HG02884 (cell line): ENCODE results near the gene RBM26.

Experiments used
- ATAC-seq: cut with Tn5 transposase; IDR thresholded peaks from one replicate; pipeline ENCODE4 v1.9.1; 2021; ENCODE audit warnings: mild to moderate bottlenecking, moderate library complexity; ENCODE audit not compliant: unreplicated experiment

Gene RBM26

DNA sequence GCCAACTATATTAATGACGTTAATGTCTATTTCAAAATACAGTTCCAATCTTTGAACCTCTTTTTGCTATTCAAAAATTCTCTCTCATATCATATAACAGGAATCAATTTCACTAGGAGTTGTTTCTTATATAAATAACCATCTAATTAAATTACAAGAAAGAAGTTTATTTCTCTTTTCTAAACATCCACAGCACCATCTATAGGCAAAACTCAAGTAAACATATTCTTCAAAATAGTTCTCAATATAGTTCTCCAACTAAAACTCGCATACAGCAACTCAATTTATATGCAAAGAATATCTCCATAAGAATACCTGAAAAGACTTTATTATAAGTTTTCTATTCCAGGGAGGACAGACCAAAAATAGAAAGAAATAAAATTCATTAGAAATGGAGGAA lies 65.6 kb downstream of the RBM26 start:
- ATAC-seq, result no peak

GRCh38 chr13:79338343-79338742 lies 67.7 kb downstream of the RBM26 start:
- no peak for ATAC-seq

DNA sequence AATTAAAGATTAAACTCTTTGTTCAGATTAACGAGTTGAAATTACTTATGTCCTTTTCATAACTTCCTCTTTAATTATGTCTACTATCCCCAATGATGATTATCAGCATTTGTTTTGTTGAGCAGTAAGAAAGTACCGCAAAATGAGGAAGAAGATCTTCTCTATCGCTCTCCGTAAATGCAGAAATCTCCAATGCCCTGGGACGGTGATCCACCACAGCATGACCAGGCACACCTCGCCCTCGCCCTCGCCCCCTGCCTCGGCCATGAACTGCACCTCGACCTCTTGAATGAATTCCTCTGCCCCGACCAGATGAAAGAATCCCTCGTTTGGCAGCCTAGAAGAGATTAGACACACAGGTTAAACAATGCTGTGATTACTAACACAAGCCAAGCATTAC lies 69.1 kb downstream of the RBM26 start:
- ATAC-seq, result no peak

- ATAC-seq, result no peak
Observed at GRCh38 chr13:79328510-79328909, 77.5 kb downstream of the RBM26 start.

- ATAC-seq, result no peak
Observed at GRCh38 chr13:79320433-79320832, 85.6 kb downstream of the RBM26 start.

DNA sequence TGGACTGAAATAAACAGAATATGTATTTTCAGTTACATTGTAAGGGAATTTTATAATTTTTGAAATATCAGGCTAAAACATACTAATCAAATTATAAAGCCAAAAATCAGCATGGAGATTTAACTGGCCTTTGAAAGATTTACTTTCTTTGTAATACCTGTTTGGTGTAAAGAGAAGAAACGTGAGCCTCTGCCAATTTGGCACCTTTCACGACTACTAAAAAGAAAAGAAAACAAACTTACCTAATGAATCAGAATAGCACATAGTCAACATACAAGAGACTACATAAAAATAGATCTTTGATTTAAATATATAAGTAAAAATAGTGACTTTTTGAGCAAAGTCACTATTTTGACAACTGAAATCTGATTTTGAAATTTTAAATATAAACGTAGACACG lies 87.4 kb downstream of the RBM26 start:
- ATAC-seq, result no peak

DNA sequence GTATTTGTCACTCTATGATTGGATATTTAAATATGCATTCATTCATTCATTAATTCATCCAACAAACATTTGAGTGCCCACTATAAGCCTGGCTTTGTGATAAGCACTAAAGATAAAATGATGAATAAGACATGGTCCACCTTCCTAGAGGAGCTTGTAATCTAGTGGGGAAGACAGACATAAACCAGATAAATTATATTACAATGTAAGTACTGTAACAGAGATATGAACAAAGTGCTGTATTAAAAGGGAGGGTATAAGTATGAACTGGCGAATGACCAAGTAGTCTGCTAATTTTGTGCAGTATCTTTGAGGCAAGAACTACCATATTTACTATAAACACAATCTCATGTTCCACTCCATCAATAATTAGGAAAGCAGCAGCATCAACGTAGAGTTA lies 88.2 kb downstream of the RBM26 start:
- ATAC-seq, result no peak

GRCh38 chr13:79314652-79315051 lies 91.4 kb downstream of the RBM26 start:
- no peak for ATAC-seq

- ATAC-seq, result no peak
Observed at GRCh38 chr13:79312340-79312855, 93.7 kb downstream of the RBM26 start.

- no peak for ATAC-seq
Observed at GRCh38 chr13:79311386-79311785, 94.7 kb downstream of the RBM26 start.

DNA sequence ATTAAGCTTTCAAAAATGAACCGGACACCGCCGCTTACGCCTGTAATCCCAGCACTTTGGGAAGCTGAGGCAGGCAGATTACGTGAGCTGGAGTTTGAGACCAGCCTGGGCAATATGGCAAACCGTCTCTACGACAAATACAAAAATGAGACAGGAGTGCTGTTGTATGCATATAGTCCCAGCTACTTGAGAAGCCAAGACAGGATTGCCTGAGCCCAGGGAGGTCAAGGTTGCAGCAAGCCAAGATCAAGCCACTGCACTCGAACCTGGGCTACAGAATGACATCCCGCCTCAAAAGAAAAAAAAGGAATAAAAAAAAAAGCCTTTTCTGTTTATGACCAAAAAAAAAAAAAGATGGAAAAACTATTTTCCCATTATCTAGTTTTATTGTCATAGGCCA lies 96.4 kb downstream of the RBM26 start:
- no peak for ATAC-seq

- ATAC-seq, result no peak
Observed at GRCh38 chr13:79307866-79308298, 98.2 kb downstream of the RBM26 start.

GRCh38 chr13:79307433-79307861 lies 98.6 kb downstream of the RBM26 start:
- no peak for ATAC-seq

DNA sequence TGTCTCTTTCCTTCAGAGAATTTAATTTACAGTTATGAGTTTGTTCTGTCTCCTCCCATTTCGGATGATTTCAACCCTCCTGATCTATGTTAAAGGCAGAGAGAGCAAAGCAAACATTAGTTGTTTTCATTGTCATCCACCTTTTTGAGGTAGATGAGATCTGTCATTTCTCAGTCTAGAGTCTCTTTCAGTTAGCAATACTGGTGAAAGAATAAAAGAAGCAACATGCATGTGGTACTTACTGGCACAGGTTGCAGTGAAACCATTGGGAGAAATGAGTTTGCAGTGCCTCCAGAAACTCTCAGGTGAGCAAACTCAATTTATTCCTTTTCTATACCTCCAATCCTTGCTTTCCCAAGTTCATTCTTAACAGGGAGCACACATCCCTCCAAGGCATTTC lies 99.4 kb downstream of the RBM26 start:
- ATAC-seq, result no peak

DNA sequence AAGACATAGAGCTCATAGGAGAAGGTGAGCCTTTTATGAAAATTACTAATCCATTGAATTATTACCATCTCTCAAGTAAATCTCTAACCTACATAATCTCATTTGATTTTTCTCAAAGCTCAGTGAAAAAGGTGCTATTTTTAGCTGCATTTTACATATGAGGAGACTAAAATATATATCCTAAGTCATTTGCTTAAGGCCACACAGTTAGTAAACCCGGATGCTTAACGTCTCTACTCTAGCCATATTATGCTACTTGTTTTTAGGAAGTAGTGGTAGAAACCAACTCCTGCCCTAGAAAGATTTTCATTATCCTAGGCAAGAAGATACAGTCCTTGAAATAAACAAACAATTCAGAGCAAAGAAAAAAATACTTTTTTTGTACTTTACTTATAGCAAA lies 108.9 kb downstream of the RBM26 start:
- peak; percentile 68 for ATAC-seq

GRCh38 chr13:79295906-79296706 lies 109.9 kb downstream of the RBM26 start:
- ATAC-seq, result no peak

DNA sequence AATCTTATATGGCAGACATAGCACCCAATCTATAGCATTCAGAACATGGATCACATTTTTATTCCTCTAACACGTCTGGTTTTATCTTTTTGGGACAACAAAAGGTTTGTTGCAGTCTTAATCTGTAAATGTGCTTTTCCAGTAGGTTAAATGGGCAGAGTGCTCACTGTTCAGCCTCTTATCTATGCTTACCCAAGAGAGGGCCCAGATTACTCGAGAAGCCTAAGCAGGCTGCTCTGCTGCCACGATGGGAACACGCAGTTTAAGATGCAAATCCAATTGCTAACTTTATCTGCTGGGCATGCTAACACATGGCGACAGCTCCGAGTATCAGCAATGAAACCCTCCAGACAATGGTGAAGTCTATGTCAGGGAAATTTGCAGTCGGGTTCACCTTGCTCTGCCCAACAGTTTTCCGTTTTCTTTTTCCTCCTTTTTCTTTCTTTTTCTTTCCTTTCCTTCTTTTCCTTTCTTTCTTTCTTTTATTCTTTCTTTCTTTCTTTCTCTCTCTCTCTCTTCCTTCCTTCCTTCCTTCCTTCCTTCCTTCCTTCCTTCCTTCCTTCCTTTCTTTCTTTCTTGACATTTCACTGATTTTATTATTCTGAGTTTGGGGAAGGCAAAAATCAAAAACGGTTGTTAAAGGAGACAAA lies 115.3 kb downstream of the RBM26 start:
- ATAC-seq, result no peak

DNA sequence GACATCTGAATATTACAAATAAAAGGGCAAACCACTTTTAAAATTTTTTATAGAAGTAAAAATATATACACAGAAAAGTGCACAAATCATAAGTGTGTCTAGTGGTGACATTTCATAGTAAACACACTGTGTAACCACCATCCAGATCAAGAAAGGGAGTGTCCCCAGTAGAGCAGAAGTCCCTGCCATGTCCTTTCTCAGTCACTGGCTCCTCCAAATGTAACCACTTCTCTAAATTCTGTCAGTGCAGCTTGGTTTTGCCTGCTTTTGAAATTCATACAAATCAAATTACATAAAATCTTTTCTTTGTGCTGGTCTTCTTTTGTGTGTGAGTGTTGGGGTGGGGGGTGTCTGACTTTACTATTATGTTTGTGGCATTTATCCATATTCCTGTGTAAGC lies 116.5 kb downstream of the RBM26 start:
- ATAC-seq, result no peak

DNA sequence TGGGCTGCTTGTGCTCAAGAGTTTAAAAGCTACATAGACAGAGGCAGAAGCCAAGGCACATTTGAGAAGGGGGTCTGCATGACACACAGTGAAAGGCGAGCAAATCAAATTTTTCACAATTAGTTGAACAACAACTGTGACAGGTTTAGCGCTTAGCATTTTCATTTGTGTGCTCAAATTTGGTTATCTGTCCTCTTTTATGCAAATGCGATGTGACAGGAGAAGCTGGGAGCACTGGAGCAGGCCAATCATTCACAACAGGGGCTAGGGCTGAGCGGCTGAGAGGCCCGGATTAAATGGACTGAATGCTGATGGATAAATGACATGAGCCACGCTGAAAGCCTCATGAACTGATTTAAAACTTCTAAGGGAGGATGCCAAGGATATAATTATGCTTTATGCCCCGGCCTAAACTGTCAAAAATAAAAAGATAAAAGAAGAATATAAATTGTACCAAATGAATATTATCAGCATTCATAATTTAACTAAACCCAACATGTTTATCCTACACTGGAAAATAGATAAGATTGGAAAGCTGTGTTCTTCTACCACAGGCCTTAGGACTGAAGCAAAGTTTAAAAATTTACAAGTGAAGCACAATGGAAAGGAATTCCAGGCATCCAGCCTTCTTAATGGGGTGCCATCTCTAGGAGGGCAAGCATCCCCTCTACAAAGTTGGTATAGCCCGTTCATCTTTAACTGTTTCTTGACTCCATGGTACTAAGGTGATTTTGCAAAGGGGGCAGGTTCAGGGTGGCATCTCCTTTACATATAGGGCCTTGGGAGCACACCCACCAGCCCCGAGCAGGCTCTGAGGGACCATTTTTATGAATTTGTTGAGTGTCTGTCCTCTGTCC lies 117.9 kb downstream of the RBM26 start:
- ATAC-seq, result no peak

- ATAC-seq, result no peak
Observed at GRCh38 chr13:79285159-79285558, 120.9 kb downstream of the RBM26 start.

DNA sequence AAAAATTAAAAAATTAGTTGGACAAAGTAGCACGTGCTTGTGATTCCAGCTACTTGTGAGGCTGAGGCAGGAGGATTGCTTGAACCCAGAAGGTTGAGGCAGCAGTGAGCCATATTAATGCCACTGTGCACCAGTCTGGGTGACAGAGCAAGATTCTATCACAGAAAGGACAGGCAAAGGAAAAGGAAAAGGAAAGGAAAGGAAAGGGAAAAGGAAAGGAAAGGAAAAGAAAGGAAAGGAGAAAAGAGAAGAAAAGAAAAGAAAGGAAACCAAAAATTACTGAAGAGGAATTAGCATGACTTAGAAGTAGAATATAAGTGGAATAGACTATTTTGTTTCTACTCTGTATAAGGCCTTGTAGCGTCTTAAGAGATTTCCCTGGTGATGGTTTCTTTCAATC lies 122.3 kb downstream of the RBM26 start:
- no peak for ATAC-seq
